Urinary bladder (tissue), 4 donors: ENCODE measurements around the gene DHCR24. TPM values are rescaled to one million over a fixed set of nuclear protein-coding genes. Genes with fewer than 3 reads are reported as not detected.
"Not testable (repeated sequence)": the region's sequence is repeated elsewhere in the genome, so short reads cannot be mapped to it uniquely, and the experiment has no call there.

ENCODE experiments used
- DNase-seq: peaks from one replicate; pipeline ENCODE4 v3.0.0-alpha.2; 2015; ENCODE audit errors: extremely low spot score
- H3K27ac ChIP-seq: one replicate; pipeline ENCODE4 v1.5.1; 2013; ENCODE audit warnings: low read depth, mild to moderate bottlenecking, moderate library complexity
- H3K36me3 ChIP-seq: one replicate; pipeline ENCODE4 v1.6.1; 2013; ENCODE audit warnings: mild to moderate bottlenecking, moderate library complexity; ENCODE audit not compliant: insufficient read depth
- H3K4me1 ChIP-seq: one replicate; pipeline ENCODE4 v1.6.1; 2013; ENCODE audit warnings: mild to moderate bottlenecking, moderate library complexity; ENCODE audit not compliant: insufficient read depth
- H3K4me3 ChIP-seq: one replicate; pipeline ENCODE4 v1.5.1; 2013; ENCODE audit warnings: low read depth, low read length
- WGBS: extraction: QIAGEN DNeasy Blood & Tissue Kit; methylation state at CpG from one replicate; pipeline ENCODE4 v1.1.7; 2013; 5-methylcytosine and 5-hydroxymethylcytosine counted together
- polyA plus RNA-seq: library from polyadenylated mRNA; stranded (reverse); fragments of 200-250 nt; gene quantifications from one replicate; pipeline ENCODE4 v1.2.3, GENCODE V29; 2013
- total RNA-seq: library from RNA; depleted of rRNA; stranded (reverse); fragments of >200 nt; gene quantifications from one replicate; pipeline ENCODE4 v1.2.3, GENCODE V29; 2014
- donor health status: healthy with polysubstance abuse.
- donor health status: healthy.

The DHCR24 gene
- total and polyA plus RNA-seq, 2 donors: 22.6 to 23.4 TPM

GRCh38 chr1:54884135-54884586 lies 2.8 kb downstream of the DHCR24 start:
- no peak overlapping the region for H3K27ac ChIP-seq
- H3K4me1 ChIP-seq: no peaks in the 10 kb centered on the region
- H3K4me3 ChIP-seq: no peak overlapping the region
- WGBS: 42% methylated on average over 3 of the region's 3 CpGs
- H3K36me3 ChIP-seq: no peaks in the 10 kb centered on the region
- DNase-seq: no peak

DNA sequence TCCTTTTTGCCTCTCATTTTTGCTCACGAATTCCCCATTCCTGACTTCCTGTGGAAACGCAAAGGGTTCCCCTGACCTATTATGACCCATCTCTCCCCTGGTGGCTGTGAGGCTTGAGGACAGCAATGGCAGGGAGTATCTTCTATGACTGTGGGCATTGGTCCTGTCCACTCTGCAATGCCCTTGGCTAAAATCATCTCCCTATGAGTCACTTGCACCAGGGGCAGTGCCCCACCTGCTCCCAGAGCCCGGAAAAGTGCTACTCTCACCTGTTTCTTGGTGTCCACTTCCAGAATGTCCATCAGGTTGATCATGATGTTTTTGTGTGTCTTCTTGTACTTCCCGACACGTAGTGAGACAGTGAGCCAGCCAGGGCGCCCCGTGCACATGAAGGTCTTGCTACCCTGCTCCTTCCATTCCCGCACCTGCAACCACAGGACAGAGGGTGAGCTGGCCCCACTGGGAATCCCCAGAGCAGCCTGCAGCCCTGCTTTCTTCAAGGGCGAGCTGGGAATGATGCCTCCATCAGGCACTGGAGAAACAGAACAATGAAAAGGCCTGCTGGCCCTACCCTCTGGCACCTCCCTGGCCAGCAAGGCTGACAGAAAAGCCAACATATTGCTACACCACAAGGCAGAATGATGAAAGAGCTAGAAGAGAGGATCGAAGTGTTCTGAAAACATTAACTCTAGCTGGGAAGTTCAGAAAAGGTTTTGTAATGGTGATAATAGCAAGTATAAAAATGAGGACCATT lies 3.5 kb downstream of the DHCR24 start:
- no peak overlapping the region for H3K4me3 ChIP-seq
- WGBS: 85% methylated on average over 10 of the region's 10 CpGs
- H3K4me1 ChIP-seq: no peaks in the 10 kb centered on the region
- no peaks in the 10 kb centered on the region for H3K36me3 ChIP-seq
- H3K27ac ChIP-seq: no peak overlapping the region
- no peak for DNase-seq

GRCh38 chr1:54882519-54882918 lies 4.5 kb downstream of the DHCR24 start:
- Histone ChIP-seq H3K27ac (no peak overlapping the region), H3K36me3 (no peaks in the 10 kb centered on the region), H3K4me1 (no peaks in the 10 kb centered on the region), H3K4me3 (no peak overlapping the region)
- no peak for DNase-seq
- WGBS: 99% methylated on average over 1 of the region's 1 CpG

DNA sequence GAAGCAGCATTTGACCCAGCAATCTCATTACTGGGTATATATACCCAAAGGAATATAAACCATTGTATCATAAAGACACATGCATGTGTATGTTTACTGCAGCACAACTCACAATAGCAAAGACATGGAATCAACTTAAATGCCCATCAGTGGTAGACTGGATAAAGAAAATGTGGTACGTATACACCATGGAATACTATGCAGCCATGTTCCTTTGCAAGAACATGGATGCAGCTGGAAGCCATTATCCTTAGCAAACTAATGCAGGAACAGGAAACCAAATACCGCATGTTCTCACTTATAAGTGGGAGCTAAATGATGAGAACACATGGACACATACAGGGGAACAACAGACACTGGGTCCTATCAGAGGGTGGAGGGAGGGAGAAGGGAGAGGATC lies 5.4 kb downstream of the DHCR24 start:
- not testable (repeated sequence) for DNase-seq, H3K4me1 ChIP-seq, H3K27ac ChIP-seq, H3K36me3 ChIP-seq, H3K4me3 ChIP-seq
- WGBS: 98% methylated on average over 2 of the region's 2 CpGs

DNA sequence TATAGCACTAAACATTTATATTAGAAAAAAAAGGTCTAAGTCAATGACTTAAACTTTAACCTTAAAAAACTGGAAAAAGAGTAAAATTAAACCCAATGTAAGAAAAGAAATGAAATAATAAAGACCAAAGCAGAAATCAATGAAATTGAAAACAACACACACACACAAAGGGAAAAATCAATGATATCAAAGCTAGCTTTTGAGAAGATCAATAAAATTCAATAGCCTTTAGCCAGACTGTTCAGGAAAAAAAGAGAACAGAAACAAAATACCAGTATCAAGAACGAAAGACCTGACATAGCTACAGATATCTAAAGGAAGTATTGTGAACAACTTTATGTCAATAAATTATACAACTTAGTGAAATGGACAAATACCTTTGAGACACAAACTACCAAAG lies 7.1 kb downstream of the DHCR24 start:
- Histone ChIP-seq H3K4me1 (no peaks in the 10 kb centered on the region), H3K36me3 (no peaks in the 10 kb centered on the region), H3K27ac (no peak overlapping the region), H3K4me3 (no peak overlapping the region)
- DNase-seq: no peak
- WGBS: 95% methylated on average over 1 of the region's 1 CpG

GRCh38 chr1:54876814-54877213 lies 10.2 kb downstream of the DHCR24 start:
- H3K4me1 ChIP-seq: no peaks in the 10 kb centered on the region
- H3K27ac ChIP-seq: no peak overlapping the region
- no peaks in the 10 kb centered on the region for H3K36me3 ChIP-seq
- DNase-seq: no peak
- no peak overlapping the region for H3K4me3 ChIP-seq
- 88% methylated on average over 5 of the region's 5 CpGs for WGBS

DNA sequence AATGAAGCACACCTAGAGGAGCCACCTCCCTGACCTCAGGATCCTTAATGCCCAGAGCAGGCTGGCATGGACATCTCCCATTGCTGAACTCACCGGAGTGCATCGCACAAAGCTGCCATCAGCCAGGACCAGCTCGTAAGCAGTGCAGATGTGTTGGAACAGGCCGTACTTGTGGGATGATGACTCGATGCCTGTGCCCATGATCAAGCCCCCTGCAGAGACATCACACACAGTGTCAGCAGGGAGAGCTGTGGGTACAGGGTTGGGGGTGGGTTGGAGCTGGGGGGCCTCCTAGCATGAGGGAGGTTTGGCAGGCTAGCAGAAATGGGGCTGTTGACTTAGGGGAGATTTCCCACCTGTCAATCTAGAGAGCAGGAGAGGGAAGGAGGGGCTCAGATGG lies 12.0 kb downstream of the DHCR24 start:
- Histone ChIP-seq H3K27ac (no peak overlapping the region), H3K4me3 (no peak overlapping the region), H3K36me3 (no peaks in the 10 kb centered on the region), H3K4me1 (no peaks in the 10 kb centered on the region)
- no peak for DNase-seq
- WGBS: 93% methylated on average over 5 of the region's 5 CpGs

GRCh38 chr1:54874079-54874830 lies 12.7 kb downstream of the DHCR24 start:
- Histone ChIP-seq H3K4me3 (no peak overlapping the region), H3K4me1 (no peaks in the 10 kb centered on the region), H3K36me3 (no peaks in the 10 kb centered on the region), H3K27ac (no peak overlapping the region)
- WGBS: 87% methylated on average over 3 of the region's 3 CpGs
- no peak for DNase-seq

DNA sequence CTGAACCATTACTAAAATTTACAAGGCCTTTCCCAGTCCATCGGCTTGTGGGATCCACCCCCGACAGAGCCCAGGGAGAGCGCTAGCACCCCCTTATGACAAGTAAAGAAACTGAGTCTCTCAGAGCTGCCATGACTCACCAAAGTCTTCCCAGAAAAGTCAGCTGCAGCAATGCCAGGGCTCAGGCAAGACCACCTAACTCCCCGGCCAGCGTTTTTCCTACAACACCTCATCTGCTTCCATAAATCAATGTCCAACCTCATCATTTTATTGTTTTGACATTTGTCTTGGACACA lies 15.0 kb downstream of the DHCR24 start:
- DNase-seq: no peak
- H3K4me1 ChIP-seq: no peaks in the 10 kb centered on the region
- WGBS: 81% methylated on average over 5 of the region's 5 CpGs

GRCh38 chr1:54871275-54872035 lies 15.5 kb downstream of the DHCR24 start:
- Histone ChIP-seq H3K36me3 (no peaks in the 10 kb centered on the region), H3K4me3 (no peak overlapping the region), H3K27ac (no peak overlapping the region), H3K4me1 (no peaks in the 10 kb centered on the region)
- no peak for DNase-seq
- WGBS: 90% methylated on average over 16 of the region's 16 CpGs

More for the DNA sequence above, 15.0 kb downstream of the DHCR24 start:
- Histone ChIP-seq H3K36me3 (no peaks in the 10 kb centered on the region), H3K27ac (no peak overlapping the region), H3K4me3 (no peak overlapping the region)

GRCh38 chr1:54870869-54871268 lies 16.1 kb downstream of the DHCR24 start:
- 95% methylated on average over 2 of the region's 2 CpGs for WGBS
- H3K36me3 ChIP-seq: no peaks in the 10 kb centered on the region
- DNase-seq: no peak

GRCh38 chr1:54869173-54869851 lies 17.7 kb downstream of the DHCR24 start:
- Histone ChIP-seq H3K4me1 (no peaks in the 10 kb centered on the region), H3K4me3 (no peak overlapping the region), H3K36me3 (no peaks in the 10 kb centered on the region), H3K27ac (no peak overlapping the region)
- WGBS: 95% methylated on average over 6 of the region's 6 CpGs
- no peak for DNase-seq

More at GRCh38 chr1:54870869-54871268, 16.1 kb downstream of the DHCR24 start:
- no peaks in the 10 kb centered on the region for H3K4me1 ChIP-seq
- no peak overlapping the region for H3K27ac ChIP-seq
- no peak overlapping the region for H3K4me3 ChIP-seq

DNA sequence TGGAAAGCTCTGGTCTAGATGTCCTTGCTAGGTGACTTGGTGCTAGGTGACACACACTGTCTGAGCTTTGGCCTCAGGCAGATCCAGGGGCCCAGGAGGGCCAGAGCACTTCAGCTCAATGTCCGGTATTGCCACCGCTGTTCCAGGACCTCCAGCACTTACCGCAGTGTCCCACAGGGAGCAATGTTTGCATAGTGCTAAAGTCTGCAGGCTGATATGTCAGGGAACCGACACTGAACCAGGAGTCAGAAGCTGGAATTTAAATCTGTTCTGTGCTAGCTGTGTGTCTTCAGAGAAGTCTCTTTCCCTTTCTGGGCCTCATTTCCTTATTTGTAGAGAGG lies 19.3 kb downstream of the DHCR24 start:
- 81% methylated on average over 4 of the region's 4 CpGs for WGBS
- no peak for DNase-seq
- H3K36me3 ChIP-seq: no peaks in the 10 kb centered on the region
- no peak overlapping the region for H3K27ac ChIP-seq
- H3K4me3 ChIP-seq: no peak overlapping the region
- H3K4me1 ChIP-seq: no peaks in the 10 kb centered on the region
